Subcutaneous abdominal adipose tissue (tissue), 5 donors: ENCODE data around the gene UBXN7.
"Not testable (repeated sequence)": the region's sequence is repeated elsewhere in the genome, so short reads cannot be mapped to it uniquely, and the experiment has no call there.

ENCODE experiments used
- H3K27ac ChIP-seq: one replicate; pipeline ENCODE4 v1.7.0; 2013; ENCODE audit warnings: low read depth, mild to moderate bottlenecking, inconsistent platforms, low read length, moderate library complexity
- H3K27me3 ChIP-seq, 5 donors: one replicate each; pipeline ENCODE4 v1.7.0; 2013; ENCODE audit warnings: low read length in 5 of 5, inconsistent platforms in 1 of 5; ENCODE audit not compliant: control insufficient read depth in 5 of 5, insufficient read depth in 4 of 5
- H3K36me3 ChIP-seq, 5 donors: one replicate each; pipeline ENCODE4 v1.7.0; 2013; ENCODE audit warnings: low read length in 5 of 5; ENCODE audit not compliant: control insufficient read depth in 5 of 5, insufficient read depth in 5 of 5
- H3K4me1 ChIP-seq, 5 donors: one replicate each; pipeline ENCODE4 v1.7.0; 2013; ENCODE audit warnings: low read length in 5 of 5, mild to moderate bottlenecking in 3 of 5, moderate library complexity in 1 of 5; ENCODE audit not compliant: control insufficient read depth in 5 of 5, insufficient read depth in 5 of 5
- H3K4me3 ChIP-seq, 5 donors: one replicate each; pipeline ENCODE4 v1.7.0; 2013; ENCODE audit warnings: low read length in 5 of 5, low read depth in 1 of 5
- H3K9ac ChIP-seq, 5 donors: one replicate each; pipeline ENCODE4 v1.7.0; 2013; ENCODE audit warnings: low read length in 5 of 5, mild to moderate bottlenecking in 4 of 5, moderate library complexity in 3 of 5
- H3K9me3 ChIP-seq, 5 donors: one replicate each; pipeline ENCODE4 v1.7.0; 2013; ENCODE audit warnings: low read length in 5 of 5; ENCODE audit not compliant: control insufficient read depth in 5 of 5
- donor health status: healthy.
- donor health status: healthy.
- donor health status: healthy.
- donor health status: healthy.
- donor health status: healthy.

UBXN7 gene

DNA sequence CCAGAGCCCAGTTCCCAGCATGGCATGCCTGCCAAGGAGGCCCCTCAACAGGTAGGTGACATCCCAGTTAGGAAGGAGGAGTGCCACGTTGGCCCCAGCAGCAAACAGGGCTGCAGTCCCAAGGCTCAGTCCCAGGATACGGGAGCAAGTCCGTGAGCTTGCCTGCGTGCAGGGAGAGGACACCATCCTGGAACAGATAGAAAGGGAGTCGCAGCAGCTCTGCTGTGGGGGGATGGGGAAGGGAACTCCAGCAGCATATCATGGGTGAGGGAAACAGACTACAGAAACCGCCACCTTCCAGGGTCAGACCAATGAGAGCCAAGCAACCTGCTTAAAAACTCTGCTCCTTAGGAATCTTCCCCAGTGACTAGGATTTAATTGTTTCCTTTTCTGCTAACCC lies 104.8 kb downstream of the UBXN7 start:
- H3K27me3 ChIP-seq = peaks cover 0 to 4% (median 0%) of the 10 kb centered on the region in 5 donors
- H3K27ac ChIP-seq = no peak overlapping the region
- H3K9ac ChIP-seq = no peak overlapping the region
- no peaks in the 10 kb centered on the region for H3K4me1 ChIP-seq
- no peaks in the 10 kb centered on the region for H3K9me3 ChIP-seq
- peaks cover 0 to 2% (median 0%) of the 10 kb centered on the region in 5 donors for H3K36me3 ChIP-seq
- H3K4me3 ChIP-seq = no peak overlapping the region

DNA sequence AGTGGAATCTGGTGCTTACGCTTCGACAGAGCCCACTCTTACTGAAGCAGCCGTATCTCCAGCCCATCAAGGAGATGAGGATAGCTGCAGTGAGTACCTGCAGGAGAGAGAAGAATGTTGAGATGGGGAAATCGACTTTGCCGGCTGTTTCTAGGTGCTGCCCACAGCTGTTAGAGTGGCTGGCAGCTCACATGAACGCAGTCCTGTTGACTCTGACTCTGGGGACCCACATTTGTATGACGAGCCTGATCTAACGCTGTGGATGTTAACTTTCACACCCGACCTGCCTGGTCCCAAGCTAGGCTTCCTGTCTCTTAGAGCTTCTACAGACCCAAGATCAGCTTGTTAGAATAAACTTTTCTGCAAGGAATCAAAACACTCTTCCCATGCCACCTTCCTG lies 105.3 kb downstream of the UBXN7 start:
- Histone ChIP-seq H3K27me3 (peaks cover 0 to 4% (median 0%) of the 10 kb centered on the region in 5 donors), H3K9ac (no peak overlapping the region), H3K4me1 (no peaks in the 10 kb centered on the region), H3K36me3 (peaks cover 0 to 2% (median 0%) of the 10 kb centered on the region in 5 donors), H3K9me3 (no peaks in the 10 kb centered on the region), H3K4me3 (no peak overlapping the region), H3K27ac (no peak overlapping the region)

DNA sequence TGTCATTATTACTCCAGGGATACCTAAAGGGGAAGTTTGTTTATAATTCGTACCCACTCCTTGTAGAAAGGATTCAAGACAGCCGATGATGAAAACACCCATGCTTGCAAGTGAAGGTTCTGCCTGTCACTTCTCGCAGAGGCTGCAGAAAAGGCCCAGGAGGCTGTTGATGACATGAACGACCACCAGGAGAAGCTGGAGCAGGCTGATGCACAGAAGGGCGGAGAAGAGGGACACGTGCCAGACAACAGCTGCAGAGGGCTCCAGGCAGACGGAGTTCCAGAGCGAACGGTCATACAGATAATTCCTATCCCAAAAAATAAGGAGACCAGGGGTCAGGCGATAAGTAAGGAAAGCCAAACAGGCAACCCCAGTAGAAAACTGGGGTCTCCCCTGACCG lies 108.5 kb downstream of the UBXN7 start:
- Histone ChIP-seq H3K4me1 (peaks cover 0 to 4% (median 0%) of the 10 kb centered on the region in 5 donors), H3K27me3 (peaks cover 0 to 4% (median 0%) of the 10 kb centered on the region in 5 donors), H3K27ac (no peak overlapping the region), H3K9me3 (no peaks in the 10 kb centered on the region), H3K4me3 (no peak overlapping the region), H3K9ac (no peak overlapping the region), H3K36me3 (peaks cover 0 to 2% (median 0%) of the 10 kb centered on the region in 5 donors)

DNA sequence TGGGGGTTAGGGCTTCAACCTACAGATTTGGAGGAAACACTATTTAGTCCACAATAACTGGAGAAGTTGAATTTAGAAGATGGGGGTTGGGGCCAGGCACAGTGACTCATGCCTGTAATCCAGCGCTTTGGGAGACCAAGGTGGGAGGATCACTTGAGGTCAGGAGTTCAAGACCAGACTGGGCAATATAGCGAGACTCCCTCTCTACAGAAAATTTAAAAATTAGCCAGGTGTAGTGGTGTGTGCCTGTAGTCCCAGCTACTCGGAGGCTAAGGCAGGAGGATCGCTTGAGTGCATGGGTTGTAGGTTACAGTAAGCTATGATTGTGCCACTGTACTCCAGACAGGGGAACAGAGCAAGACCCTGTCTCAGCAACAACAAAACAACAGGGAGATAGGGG lies 109.2 kb downstream of the UBXN7 start:
- H3K4me1 ChIP-seq = peaks cover 0 to 5% (median 0%) of the 10 kb centered on the region in 5 donors
- H3K36me3 ChIP-seq = peaks cover 0 to 2% (median 0%) of the 10 kb centered on the region in 5 donors
- H3K9ac ChIP-seq = no peak overlapping the region
- peaks cover 0 to 4% (median 0%) of the 10 kb centered on the region in 5 donors for H3K27me3 ChIP-seq
- H3K4me3 ChIP-seq = no peak overlapping the region
- no peak overlapping the region for H3K27ac ChIP-seq
- H3K9me3 ChIP-seq = no peaks in the 10 kb centered on the region

DNA sequence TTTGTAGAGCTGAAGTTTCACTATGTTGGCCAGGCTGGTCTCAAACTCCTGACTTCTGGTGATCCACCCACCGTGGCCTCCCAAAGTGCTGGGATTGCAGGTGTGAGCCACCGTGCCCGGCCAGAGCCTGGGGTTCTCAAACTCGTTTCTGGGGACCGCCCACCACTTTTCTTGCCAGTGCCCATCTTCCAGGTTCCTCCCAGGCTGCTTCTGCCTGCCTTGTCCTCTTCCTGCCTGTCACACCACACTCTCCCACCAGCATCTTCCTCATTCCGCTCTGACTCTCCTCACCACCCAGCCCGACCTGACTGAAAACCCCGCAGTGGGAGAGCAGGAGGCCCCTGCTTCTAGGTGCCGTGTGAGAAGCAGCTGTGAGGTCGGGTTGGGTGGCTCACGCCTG lies 111.1 kb downstream of the UBXN7 start:
- H3K4me3 ChIP-seq = no peak overlapping the region
- H3K27ac ChIP-seq = no peak overlapping the region
- no peaks in the 10 kb centered on the region for H3K27me3 ChIP-seq
- H3K9me3 ChIP-seq = no peaks in the 10 kb centered on the region
- no peak overlapping the region for H3K9ac ChIP-seq
- peaks cover 0 to 2% (median 0%) of the 10 kb centered on the region in 5 donors for H3K36me3 ChIP-seq
- peaks cover 0 to 13% (median 2%) of the 10 kb centered on the region in 5 donors for H3K4me1 ChIP-seq

DNA sequence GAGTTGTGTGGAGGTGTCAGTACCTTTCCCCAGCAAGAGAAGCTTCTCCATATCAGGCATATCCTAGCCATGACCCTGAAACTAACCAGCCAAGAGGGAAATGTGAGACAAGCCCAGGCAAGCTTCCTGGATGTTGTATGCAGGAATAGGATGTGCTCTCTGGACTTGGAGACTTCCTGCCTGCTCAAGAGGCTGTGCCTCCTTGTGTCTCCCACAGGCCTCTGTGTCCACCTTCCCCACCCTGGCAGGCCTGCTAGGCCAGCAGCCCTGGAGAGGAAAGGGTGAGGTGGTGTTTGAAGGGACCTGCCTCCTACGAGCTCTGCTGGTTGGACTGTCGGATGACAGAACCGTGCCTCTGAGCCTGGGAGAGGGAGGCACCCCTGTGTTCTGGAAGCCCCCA lies 112.1 kb downstream of the UBXN7 start:
- peaks cover 0 to 2% (median 0%) of the 10 kb centered on the region in 5 donors for H3K36me3 ChIP-seq
- H3K9me3 ChIP-seq = no peaks in the 10 kb centered on the region
- H3K4me1 ChIP-seq = peaks cover 0 to 13% (median 2%) of the 10 kb centered on the region in 5 donors
- no peak overlapping the region for H3K27ac ChIP-seq
- no peak overlapping the region for H3K9ac ChIP-seq
- no peaks in the 10 kb centered on the region for H3K27me3 ChIP-seq
- H3K4me3 ChIP-seq = no peak overlapping the region

DNA sequence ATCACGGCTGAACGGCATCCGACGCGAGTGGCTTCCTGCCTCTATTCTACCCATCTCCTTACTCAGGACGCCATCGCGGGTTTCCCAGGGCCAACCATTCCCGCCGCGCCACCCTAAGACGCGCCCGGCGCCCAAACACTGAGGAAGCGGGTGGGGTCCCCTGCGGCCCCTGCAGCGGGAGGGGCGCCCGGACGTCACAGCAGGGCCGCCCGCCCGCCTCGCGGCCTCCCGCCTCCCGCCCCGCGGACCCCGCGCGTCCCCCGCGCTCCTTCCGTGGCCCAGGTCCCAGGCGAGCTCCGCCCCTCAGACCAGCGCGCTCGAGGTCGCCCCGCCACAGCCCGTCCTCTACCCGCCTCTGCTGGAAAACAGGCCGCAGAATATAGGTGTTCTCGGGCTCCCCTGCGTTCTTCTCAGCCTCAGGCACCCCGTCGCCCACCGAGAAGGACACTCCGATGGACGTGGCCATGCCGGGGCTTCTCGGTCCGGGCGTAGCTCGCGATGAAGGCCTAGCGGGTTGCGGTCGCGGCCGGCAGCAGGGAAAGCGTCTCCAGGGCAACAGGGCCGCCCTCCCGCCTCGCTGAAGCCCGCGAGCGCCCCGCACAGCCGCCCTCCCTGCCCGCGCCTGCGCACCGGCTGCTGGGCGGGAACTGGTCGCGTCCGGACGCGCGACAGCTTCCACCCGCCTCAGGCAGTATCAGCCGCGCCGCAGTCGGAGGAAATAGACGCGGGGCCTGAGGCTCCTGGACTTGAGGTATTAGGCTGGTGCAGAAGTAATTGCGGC lies 114.3 kb downstream of the UBXN7 start, which contains the start of gene DYNLT2B:
TSS of gene DYNLT2B (minus strand) at position 554 of the 781 bp plus-strand sequence. CDS start at position 466, 88 bp downstream.
- peak within 1 kb of the TSS; percentile 58 to 95 (median 88) for H3K4me3 ChIP-seq

DNA sequence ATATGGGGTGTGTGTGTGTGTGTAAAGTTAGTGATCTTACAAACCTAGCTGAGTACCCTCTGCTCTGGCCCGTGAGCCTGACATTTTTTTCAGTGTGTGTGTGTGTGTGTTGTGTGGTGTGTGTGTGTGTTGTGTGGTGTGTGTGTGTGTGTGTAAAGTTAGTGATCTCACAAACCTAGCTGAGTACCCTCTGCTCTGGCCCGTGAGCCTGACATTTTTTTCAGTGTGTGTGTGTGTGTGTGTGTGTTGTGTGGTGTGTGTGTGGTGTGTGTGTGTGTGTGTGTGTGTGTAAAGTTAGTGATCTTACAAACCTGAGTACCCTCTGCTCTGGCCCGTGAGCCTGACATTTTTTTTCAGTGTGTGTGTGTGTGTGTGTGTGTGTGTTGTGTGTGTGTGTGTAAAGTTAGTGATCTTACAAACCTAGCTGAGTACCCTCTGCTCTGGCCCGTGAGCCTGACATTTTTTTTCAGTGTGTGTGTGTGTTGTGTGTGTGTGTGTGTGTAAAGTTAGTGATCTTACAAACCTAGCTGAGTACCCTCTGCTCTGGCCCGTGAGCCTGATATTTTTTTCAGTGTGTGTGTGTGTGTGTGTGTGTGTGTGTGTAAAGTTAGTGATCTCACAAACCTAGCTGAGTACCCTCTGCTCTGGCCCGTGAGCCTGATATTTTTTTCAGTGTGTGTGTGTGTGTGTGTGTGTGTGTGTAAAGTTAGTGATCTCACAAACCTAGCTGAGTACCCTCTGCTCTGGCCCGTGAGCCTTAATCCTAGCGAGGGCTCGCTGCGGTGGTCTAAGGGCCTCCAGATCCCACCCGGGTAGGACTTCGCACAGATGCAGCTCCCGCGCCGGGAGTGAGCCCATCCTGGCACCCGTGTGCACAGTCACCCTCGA lies 115.2 kb downstream of the UBXN7 start:
- H3K36me3 ChIP-seq, H3K9me3 ChIP-seq, H3K27me3 ChIP-seq: not testable (repeated sequence)
- peak overlapping the region; percentile 58 to 95 (median 88) for H3K4me3 ChIP-seq
- H3K27ac ChIP-seq = peak overlapping the region; percentile 78
- H3K4me1 ChIP-seq = peaks cover 0 to 13% (median 4%) of the 10 kb centered on the region in 5 donors
- H3K9ac ChIP-seq = peak overlapping the region; percentile 48 to 91 (median 74)

More for the DNA sequence above, 114.3 kb downstream of the UBXN7 start, which contains the start of gene DYNLT2B:
- H3K36me3 ChIP-seq = peaks cover 0 to 2% (median 0%) of the 10 kb centered on the region in 5 donors
- H3K27ac ChIP-seq = peak within 1 kb of the TSS; percentile 78
- no peaks in the 10 kb centered on the region for H3K27me3 ChIP-seq
- peaks cover 0 to 13% (median 2%) of the 10 kb centered on the region in 5 donors for H3K4me1 ChIP-seq
- H3K9me3 ChIP-seq = no peaks in the 10 kb centered on the region
- peak within 1 kb of the TSS; percentile 48 to 91 (median 74) for H3K9ac ChIP-seq

DNA sequence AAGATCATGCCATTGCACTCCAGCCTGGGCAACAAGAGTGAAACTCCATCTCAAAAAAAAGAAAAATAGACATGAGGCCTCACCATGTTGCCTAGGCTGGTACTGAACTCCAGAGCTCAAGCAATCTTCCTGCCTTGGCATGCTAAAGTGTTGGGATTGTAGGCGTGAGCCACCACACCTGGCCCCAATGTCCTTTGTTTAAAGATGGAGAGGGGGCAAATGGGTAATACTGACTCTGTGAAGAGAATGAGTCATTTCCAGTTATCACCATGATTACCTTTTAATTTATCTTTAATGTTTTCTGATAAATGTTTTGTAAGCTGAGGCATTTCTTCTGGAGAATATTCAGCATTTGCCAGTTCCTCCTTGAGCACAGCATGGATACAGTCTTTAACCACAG lies 116.4 kb downstream of the UBXN7 start:
- Histone ChIP-seq H3K9ac (no peak overlapping the region), H3K4me1 (peaks cover 0 to 13% (median 5%) of the 10 kb centered on the region in 5 donors), H3K36me3 (peaks cover 0 to 2% (median 0%) of the 10 kb centered on the region in 5 donors), H3K27ac (no peak overlapping the region), H3K9me3 (no peaks in the 10 kb centered on the region), H3K4me3 (no peak overlapping the region), H3K27me3 (no peaks in the 10 kb centered on the region)
